Breast epithelium (tissue), 4 donors: ENCODE data around the gene ITGB8. TPM values are rescaled to one million over a fixed set of nuclear protein-coding genes. Genes with fewer than 3 reads are reported as not detected.
A peak's percentile ranks its signal among the peaks of the same experiment; 100 is the strongest.

Experiments used
- DNase-seq, 2 donors: peaks; one replicate each; pipeline ENCODE4 v3.0.0-alpha.2; 2019; ENCODE audit warnings: low spot score in 2 of 2
- H3K27ac ChIP-seq, 2 donors: fragments of 200-600 bp; sonication (generic) in 1 of 2; one replicate each; pipeline ENCODE4 v1.5.1; 2016 to 2019; ENCODE audit warnings: mild to moderate bottlenecking in 1 of 2
- H3K27me3 ChIP-seq, 2 donors: fragments of 200-600 bp; sonication (generic) in 1 of 2; one replicate each; pipeline versions ENCODE4 v1.5.1 to v1.6.0; 2017 to 2019; ENCODE audit warnings: control low read depth in 1 of 2, mild to moderate bottlenecking in 1 of 2
- H3K36me3 ChIP-seq: fragments of 200-600 bp; one replicate; pipeline ENCODE4 v1.5.1; 2019
- H3K4me1 ChIP-seq, 2 donors: fragments of 200-600 bp; sonication (generic); one replicate each; pipeline ENCODE4 v1.5.1; 2016 to 2019; ENCODE audit warnings: control low read depth in 1 of 2
- H3K4me3 ChIP-seq, 3 donors: fragments of 200-600 bp; sonication (generic); 1 replicate in 2 of 3; 2 replicates in 1 of 3; pipeline ENCODE4 v1.5.1; 2016 to 2019; ENCODE audit warnings: mild to moderate bottlenecking in 3 of 3, moderate library complexity in 2 of 3
- H3K9me3 ChIP-seq, 2 donors: fragments of 200-600 bp; sonication (generic) in 1 of 2; one replicate each; pipeline ENCODE4 v1.5.1; 2016 to 2019; ENCODE audit warnings: control low read depth in 1 of 2
- POLR2A ChIP-seq: fragments of 450-650 bp; IDR thresholded peaks from one replicate; pipeline ENCODE4 v1.6.1; 2016; ENCODE audit warnings: antibody characterized with exemption, mild to moderate bottlenecking, moderate library complexity
- POLR2AphosphoS5 ChIP-seq, 3 donors: sonication (generic); formaldehyde crosslinking; IDR thresholded peaks; one replicate each; pipeline ENCODE4 v1.6.1; 2017; ENCODE audit warnings: antibody characterized with exemption in 3 of 3
- intact Hi-C: fragments of 100-400 bp; cut with DNase I; formaldehyde crosslinking; loops from one replicate; pipeline ENCODE4 v1.15.1; 2023; ENCODE audit warnings: low total_unique reads
- total RNA-seq, 3 donors: library from RNA; depleted of rRNA; stranded (reverse); fragments of >200 nt; gene quantifications; one replicate each; pipeline ENCODE4 v1.1.0, GENCODE V29; 2016
- TF ChIP-seq, protein P1 (sequence below), 3 donors: fragments of 450-650 bp; IDR thresholded peaks; one replicate each; pipeline ENCODE4 v1.5.1; 2016 to 2017; ENCODE audit warnings: antibody characterized with exemption in 3 of 3, mild to moderate bottlenecking in 3 of 3, moderate library complexity in 3 of 3

The ITGB8 gene
- total RNA-seq, 3 donors from 2014 or later = 1.6 to 154 (median 52.1) TPM

DNA sequence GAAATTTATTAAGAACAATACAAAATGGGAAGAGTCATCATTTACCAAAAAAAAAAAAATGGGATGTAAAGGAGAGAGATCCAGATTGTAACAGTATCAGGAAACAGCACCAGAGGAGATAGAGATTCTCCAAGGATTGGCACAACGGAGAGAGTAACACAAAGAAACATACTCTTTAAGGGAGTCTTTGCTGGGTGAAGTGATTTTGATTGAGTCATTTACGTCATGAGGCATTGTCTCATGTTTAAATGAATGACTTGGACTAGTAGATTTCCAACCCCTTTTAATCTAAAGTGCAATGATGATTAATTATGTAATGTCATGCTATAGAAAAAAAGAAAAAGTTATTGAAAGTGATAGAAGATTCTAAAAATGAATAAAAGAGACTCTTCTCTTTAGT, 68.8 kb downstream of the ITGB8 start:
- H3K9me3 ChIP-seq = no peaks in the 10 kb centered on the region
- intact Hi-C loops = no loop called here
- DNase-seq = no peak
- no peak overlapping the region for H3K4me3 ChIP-seq
- no peak overlapping the region for H3K27ac ChIP-seq
- H3K4me1 ChIP-seq = no peaks in the 10 kb centered on the region
- no peak for TF ChIP-seq POLR2A
- H3K36me3 ChIP-seq = peaks cover 4% of the 10 kb centered on the region
- H3K27me3 ChIP-seq = no peaks in the 10 kb centered on the region

DNA sequence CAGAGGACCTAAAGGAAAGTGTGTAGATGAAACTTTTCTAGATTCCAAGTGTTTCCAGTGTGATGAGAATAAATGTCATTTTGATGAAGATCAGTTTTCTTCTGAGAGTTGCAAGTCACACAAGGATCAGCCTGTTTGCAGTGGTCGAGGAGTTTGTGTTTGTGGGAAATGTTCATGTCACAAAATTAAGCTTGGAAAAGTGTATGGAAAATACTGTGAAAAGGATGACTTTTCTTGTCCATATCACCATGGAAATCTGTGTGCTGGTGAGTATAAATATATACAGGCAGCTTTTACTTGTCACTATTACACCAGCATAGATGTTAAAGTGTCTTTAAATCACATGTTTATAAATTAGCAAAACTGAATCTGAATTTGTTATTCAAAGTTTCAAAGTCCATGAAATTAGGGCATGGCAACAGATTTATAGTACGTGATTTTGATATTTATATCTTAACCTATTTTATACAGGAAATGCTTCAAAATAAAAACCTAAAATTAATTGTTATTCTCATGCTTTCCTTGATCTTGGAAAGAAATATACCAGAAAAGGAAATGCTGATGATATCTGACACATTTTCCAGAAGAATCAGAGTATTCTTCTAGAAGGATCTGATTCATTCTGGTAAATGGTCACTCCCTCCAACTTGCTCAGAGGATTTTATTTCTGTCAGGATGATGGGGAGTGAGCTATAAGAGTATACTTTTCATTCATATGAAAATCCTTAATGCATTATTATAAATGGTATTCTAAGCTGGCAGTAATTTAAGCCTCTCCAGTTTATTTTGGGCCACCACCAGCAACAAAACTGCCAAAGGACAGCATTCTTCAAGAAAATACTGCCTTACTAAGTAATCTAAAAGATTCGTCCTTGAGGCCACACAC, 71.4 kb downstream of the ITGB8 start:
- no peak for DNase-seq
- Histone ChIP-seq H3K4me3 (no peak overlapping the region), H3K27me3 (no peaks in the 10 kb centered on the region), H3K36me3 (no peaks in the 10 kb centered on the region), H3K27ac (no peak overlapping the region), H3K9me3 (no peaks in the 10 kb centered on the region), H3K4me1 (no peaks in the 10 kb centered on the region)
- intact Hi-C loops = no loop called here
- TF ChIP-seq, protein P1, sequence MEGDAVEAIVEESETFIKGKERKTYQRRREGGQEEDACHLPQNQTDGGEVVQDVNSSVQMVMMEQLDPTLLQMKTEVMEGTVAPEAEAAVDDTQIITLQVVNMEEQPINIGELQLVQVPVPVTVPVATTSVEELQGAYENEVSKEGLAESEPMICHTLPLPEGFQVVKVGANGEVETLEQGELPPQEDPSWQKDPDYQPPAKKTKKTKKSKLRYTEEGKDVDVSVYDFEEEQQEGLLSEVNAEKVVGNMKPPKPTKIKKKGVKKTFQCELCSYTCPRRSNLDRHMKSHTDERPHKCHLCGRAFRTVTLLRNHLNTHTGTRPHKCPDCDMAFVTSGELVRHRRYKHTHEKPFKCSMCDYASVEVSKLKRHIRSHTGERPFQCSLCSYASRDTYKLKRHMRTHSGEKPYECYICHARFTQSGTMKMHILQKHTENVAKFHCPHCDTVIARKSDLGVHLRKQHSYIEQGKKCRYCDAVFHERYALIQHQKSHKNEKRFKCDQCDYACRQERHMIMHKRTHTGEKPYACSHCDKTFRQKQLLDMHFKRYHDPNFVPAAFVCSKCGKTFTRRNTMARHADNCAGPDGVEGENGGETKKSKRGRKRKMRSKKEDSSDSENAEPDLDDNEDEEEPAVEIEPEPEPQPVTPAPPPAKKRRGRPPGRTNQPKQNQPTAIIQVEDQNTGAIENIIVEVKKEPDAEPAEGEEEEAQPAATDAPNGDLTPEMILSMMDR (IDR thresholded peaks at IDR 0.05) = no peak
- TF ChIP-seq POLR2AphosphoS5 (IDR thresholded peaks at IDR 0.05) (no peak), POLR2A (no peak)

DNA sequence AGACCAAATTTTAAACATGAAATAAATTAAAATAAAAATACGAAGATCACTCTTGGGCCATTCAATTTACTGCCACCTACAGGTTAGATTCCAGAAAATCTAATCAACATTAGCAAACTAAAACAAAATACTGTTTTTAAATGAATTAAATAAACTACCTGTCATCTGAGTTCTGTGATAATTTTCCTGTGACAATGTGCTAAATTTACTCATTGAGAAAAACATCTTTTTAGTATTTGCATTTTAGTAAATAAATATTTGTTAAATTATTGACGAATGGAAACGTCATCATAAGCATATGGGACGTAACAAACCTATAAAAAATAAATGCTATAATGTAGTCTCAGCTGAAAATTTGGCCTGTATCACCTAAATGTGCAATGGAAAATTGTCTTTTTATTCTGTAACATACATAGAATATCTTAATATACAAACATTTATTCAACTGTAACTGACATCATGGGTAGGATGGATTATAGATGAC, 72.1 kb downstream of the ITGB8 start:
- H3K9me3 ChIP-seq = no peaks in the 10 kb centered on the region
- no peaks in the 10 kb centered on the region for H3K36me3 ChIP-seq
- H3K27ac ChIP-seq = no peak overlapping the region
- TF ChIP-seq, protein P1 (IDR thresholded peaks at IDR 0.05) = peak in 1 of 3 donors; percentile 33
- TF ChIP-seq POLR2AphosphoS5 (IDR thresholded peaks at IDR 0.05) = no peak
- no peak for DNase-seq
- intact Hi-C loops = no loop called here
- H3K4me3 ChIP-seq = no peak overlapping the region
- no peaks in the 10 kb centered on the region for H3K4me1 ChIP-seq
- no peaks in the 10 kb centered on the region for H3K27me3 ChIP-seq

DNA sequence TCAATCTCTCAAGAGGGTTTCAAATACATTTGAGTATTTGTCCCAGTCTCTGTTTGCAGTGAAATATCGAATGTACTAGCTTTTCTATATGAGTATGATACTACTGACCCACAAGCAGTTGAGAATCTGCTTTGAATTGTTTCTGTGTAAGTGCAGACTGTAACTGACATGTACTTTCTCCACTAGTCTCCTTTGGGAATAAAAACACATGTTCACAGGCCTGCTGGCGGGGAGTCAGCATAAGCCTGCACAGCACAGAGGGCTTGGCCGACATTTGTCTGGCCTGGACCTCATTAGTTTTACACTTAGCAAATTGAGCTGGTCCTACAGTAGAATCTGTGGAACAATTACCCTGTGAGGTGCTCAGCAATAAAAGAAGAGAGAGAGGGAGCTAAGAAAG, 72.6 kb downstream of the ITGB8 start:
- Histone ChIP-seq H3K27ac (no peak overlapping the region), H3K9me3 (no peaks in the 10 kb centered on the region), H3K36me3 (no peaks in the 10 kb centered on the region), H3K4me3 (no peak overlapping the region), H3K4me1 (no peaks in the 10 kb centered on the region), H3K27me3 (no peaks in the 10 kb centered on the region)
- intact Hi-C loops = no loop called here
- no peak for DNase-seq
- no peak for TF ChIP-seq POLR2AphosphoS5 (IDR thresholded peaks at IDR 0.05)
- no peak for TF ChIP-seq POLR2A
- TF ChIP-seq, protein P1 (IDR thresholded peaks at IDR 0.05) = no peak

DNA sequence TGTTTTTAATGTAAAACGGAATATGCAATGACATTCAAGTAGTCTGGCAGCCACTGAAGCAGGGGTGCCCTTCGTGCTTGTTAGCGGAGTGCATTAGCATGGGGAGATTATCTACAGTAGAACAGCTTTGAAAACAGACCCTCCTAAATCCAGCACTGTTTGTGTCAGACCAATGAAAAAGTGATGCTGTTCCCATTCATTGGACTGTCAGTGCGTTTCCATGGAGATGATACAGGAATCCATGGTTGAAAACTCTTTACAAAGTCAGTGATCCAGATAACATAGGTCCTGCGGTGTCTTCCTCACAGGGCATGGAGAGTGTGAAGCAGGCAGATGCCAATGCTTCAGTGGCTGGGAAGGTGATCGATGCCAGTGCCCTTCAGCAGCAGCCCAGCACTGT, 73.6 kb downstream of the ITGB8 start:
- intact Hi-C loops = no loop called here
- no peak for TF ChIP-seq POLR2AphosphoS5 (IDR thresholded peaks at IDR 0.05)
- TF ChIP-seq POLR2A = no peak
- TF ChIP-seq, protein P1 (IDR thresholded peaks at IDR 0.05) = no peak
- no peak for DNase-seq
- H3K27ac ChIP-seq = no peak overlapping the region
- no peak overlapping the region for H3K4me3 ChIP-seq
- no peaks in the 10 kb centered on the region for H3K27me3 ChIP-seq
- no peaks in the 10 kb centered on the region for H3K4me1 ChIP-seq
- H3K9me3 ChIP-seq = no peaks in the 10 kb centered on the region
- no peaks in the 10 kb centered on the region for H3K36me3 ChIP-seq
